ENCODE data around the gene NCOA5.
A peak's percentile ranks its signal among the peaks of the same experiment; 100 is the strongest.

NCOA5 gene

GRCh38 chr20:46034039-46034438 is 55.7 kb downstream of the NCOA5 start:
- no peak for DNase-seq

GRCh38 chr20:46031701-46032254 is 58.0 kb downstream of the NCOA5 start:
- peak; percentile 64 for DNase-seq

- no peak for DNase-seq
These were observed 58.7 kb downstream of the NCOA5 start for GRCh38 chr20:46031014-46031569.

GRCh38 chr20:46030284-46031013 is 59.3 kb downstream of the NCOA5 start:
- no peak for DNase-seq

- DNase-seq: no peak
These were observed 60.9 kb downstream of the NCOA5 start, which contains the start of gene SLC12A5 for GRCh38 chr20:46028772-46029371. Gene SLC12A5 (plus strand): TSS chr20:46029215. CDS start chr20:46029345, 130 bp downstream.

- no peak for DNase-seq
These were observed 61.7 kb downstream of the NCOA5 start for GRCh38 chr20:46028110-46028509.

GRCh38 chr20:46027245-46027853 is 62.4 kb downstream of the NCOA5 start:
- DNase-seq: no peak

GRCh38 chr20:46025376-46025783 is 64.4 kb downstream of the NCOA5 start:
- no peak for DNase-seq

GRCh38 chr20:46023999-46024398 is 65.8 kb downstream of the NCOA5 start:
- DNase-seq: no peak

GRCh38 chr20:46023148-46023484 is 66.6 kb downstream of the NCOA5 start:
- no peak for DNase-seq

GRCh38 chr20:46022411-46023147 is 67.2 kb downstream of the NCOA5 start:
- DNase-seq: no peak

GRCh38 chr20:46021361-46022359 is 68.1 kb downstream of the NCOA5 start:
- DNase-seq: peak; percentile 75

GRCh38 chr20:46020555-46020954 is 69.2 kb downstream of the NCOA5 start:
- no peak for DNase-seq

GRCh38 chr20:46018611-46019010 is 71.2 kb downstream of the NCOA5 start:
- DNase-seq: no peak

- DNase-seq: no peak
These were observed 71.7 kb downstream of the NCOA5 start for GRCh38 chr20:46018112-46018511.

GRCh38 chr20:46017272-46017671 is 72.5 kb downstream of the NCOA5 start:
- DNase-seq: no peak

GRCh38 chr20:46014517-46015396 is 75.0 kb downstream of the NCOA5 start:
- no peak for DNase-seq

GRCh38 chr20:46013829-46014516 is 75.8 kb downstream of the NCOA5 start:
- DNase-seq: peak; percentile 74

- no peak for DNase-seq
These were observed 76.4 kb downstream of the NCOA5 start for GRCh38 chr20:46013322-46013828.

- no peak for DNase-seq
These were observed 76.8 kb downstream of the NCOA5 start for GRCh38 chr20:46012921-46013320.
